ENCODE measurements around the gene MRE11. TPM values are rescaled to one million over a fixed set of nuclear protein-coding genes. Genes with fewer than 3 reads are reported as not detected.

MRE11 gene
- total and polyA plus RNA-seq, 4 donors = 1.5 to 18.3 (median 5.6) TPM

- no peak for DNase-seq (ENCODE audit: low spot score)
- peaks cover 0 to 22% (median 12%) of the 10 kb centered on the region in 4 donors for H3K4me1 ChIP-seq (ENCODE audit: control insufficient read depth in 4 of 4, insufficient read depth in 4 of 4, low read length in 3 of 4)
- 24% methylated on average over 2 of the region's 2 CpGs for WGBS
- H3K27me3 ChIP-seq (ENCODE audit: control insufficient read depth in 4 of 4, insufficient read depth in 4 of 4, low read length in 3 of 4) = no peaks in the 10 kb centered on the region
- no peaks in the 10 kb centered on the region for H3K36me3 ChIP-seq (ENCODE audit: control insufficient read depth in 4 of 4, insufficient read depth in 3 of 4, low read depth in 1 of 4, low read length in 3 of 4)
- H3K9me3 ChIP-seq (ENCODE audit: control insufficient read depth in 4 of 4, low read length in 3 of 4) = no peaks in the 10 kb centered on the region
- H3K4me3 ChIP-seq (ENCODE audit: low read depth in 1 of 3, low read length in 3 of 3) = no peak overlapping the region
- no peak overlapping the region for H3K9ac ChIP-seq (ENCODE audit: low read depth in 1 of 2, low read length in 2 of 2)
- H3K27ac ChIP-seq (ENCODE audit: low read depth in 1 of 2, low read length in 2 of 2) = peak overlapping the region; percentile 32 to 50
- TF ChIP-seq MAX (IDR thresholded peaks at IDR 0.05) (peak; percentile 38), SP1 (IDR thresholded peaks at IDR 0.05) (peak; percentile 83), HNF4A (conservative IDR thresholded peaks at IDR 0.05) (peak; percentile 90 to 93), CTCF (IDR thresholded peaks at IDR 0.05; ENCODE audit: low read depth, low read length, missing input control) (no peak), HNF4G (IDR thresholded peaks at IDR 0.05) (peak; percentile 9), ZBTB33 (IDR thresholded peaks at IDR 0.05) (peak; percentile 54), REST (IDR thresholded peaks at IDR 0.05) (peak; percentile 43), EGR1 (IDR thresholded peaks at IDR 0.05; ENCODE audit: low read depth in 2 of 2) (no peak), TAF1 (conservative IDR thresholded peaks at IDR 0.05) (no peak), JUND (IDR thresholded peaks at IDR 0.05) (peak in 1 of 2 donors; percentile 42), RXRA (IDR thresholded peaks at IDR 0.05) (peak in 1 of 2 donors; percentile 49), YY1 (IDR thresholded peaks at IDR 0.05) (peak; percentile 81), FOXA1 (IDR thresholded peaks at IDR 0.05) (peak; percentile 63), FOXA2 (IDR thresholded peaks at IDR 0.05) (peak; percentile 12)
Measured at GRCh38 chr11:94513091-94513490, 19.4 kb upstream of the MRE11 start.

- H3K27ac ChIP-seq (ENCODE audit: low read depth in 1 of 2, low read length in 2 of 2) = peak within 1 kb of the TSS; percentile 32 to 50
- peaks cover 0 to 22% (median 12%) of the 10 kb centered on the region in 4 donors for H3K4me1 ChIP-seq (ENCODE audit: control insufficient read depth in 4 of 4, insufficient read depth in 4 of 4, low read length in 3 of 4)
- H3K27me3 ChIP-seq (ENCODE audit: control insufficient read depth in 4 of 4, insufficient read depth in 4 of 4, low read length in 3 of 4) = no peaks in the 10 kb centered on the region
- no peaks in the 10 kb centered on the region for H3K9me3 ChIP-seq (ENCODE audit: control insufficient read depth in 4 of 4, low read length in 3 of 4)
- peak within 1 kb of the TSS in 1 of 2 donors; percentile 62 for H3K9ac ChIP-seq (ENCODE audit: low read depth in 1 of 2, low read length in 2 of 2)
- peak; percentile 38 for TF ChIP-seq REST (IDR thresholded peaks at IDR 0.05)
- no peak for TF ChIP-seq HNF4A (conservative IDR thresholded peaks at IDR 0.05)
- no peak for TF ChIP-seq NR2F2 (IDR thresholded peaks at IDR 0.05)
- 8% methylated on average over 53 of the region's 53 CpGs for WGBS
- H3K4me3 ChIP-seq (ENCODE audit: low read depth in 1 of 3, low read length in 3 of 3) = peak within 1 kb of the TSS; percentile 59 to 85 (median 72)
- H3K36me3 ChIP-seq (ENCODE audit: control insufficient read depth in 4 of 4, insufficient read depth in 3 of 4, low read depth in 1 of 4, low read length in 3 of 4) = no peaks in the 10 kb centered on the region
- peak; percentile 69 for DNase-seq (ENCODE audit: low spot score)
Measured at GRCh38 chr11:94511932-94512781, 18.5 kb upstream of the MRE11 start, which contains the start of gene C11orf97. Gene C11orf97 (plus strand): TSS chr11:94512461. CDS start chr11:94512529, 68 bp downstream.

Measured in liver (tissue), 9 donors.